AG20443 (cell line): Measurements from ENCODE around the gene PLB1.

ENCODE experiments used
- DNase-seq: peaks from one replicate; pipeline ENCODE4 v3.0.0; 2012; ENCODE audit warnings: low spot score, mixed read lengths

PLB1 gene

DNA sequence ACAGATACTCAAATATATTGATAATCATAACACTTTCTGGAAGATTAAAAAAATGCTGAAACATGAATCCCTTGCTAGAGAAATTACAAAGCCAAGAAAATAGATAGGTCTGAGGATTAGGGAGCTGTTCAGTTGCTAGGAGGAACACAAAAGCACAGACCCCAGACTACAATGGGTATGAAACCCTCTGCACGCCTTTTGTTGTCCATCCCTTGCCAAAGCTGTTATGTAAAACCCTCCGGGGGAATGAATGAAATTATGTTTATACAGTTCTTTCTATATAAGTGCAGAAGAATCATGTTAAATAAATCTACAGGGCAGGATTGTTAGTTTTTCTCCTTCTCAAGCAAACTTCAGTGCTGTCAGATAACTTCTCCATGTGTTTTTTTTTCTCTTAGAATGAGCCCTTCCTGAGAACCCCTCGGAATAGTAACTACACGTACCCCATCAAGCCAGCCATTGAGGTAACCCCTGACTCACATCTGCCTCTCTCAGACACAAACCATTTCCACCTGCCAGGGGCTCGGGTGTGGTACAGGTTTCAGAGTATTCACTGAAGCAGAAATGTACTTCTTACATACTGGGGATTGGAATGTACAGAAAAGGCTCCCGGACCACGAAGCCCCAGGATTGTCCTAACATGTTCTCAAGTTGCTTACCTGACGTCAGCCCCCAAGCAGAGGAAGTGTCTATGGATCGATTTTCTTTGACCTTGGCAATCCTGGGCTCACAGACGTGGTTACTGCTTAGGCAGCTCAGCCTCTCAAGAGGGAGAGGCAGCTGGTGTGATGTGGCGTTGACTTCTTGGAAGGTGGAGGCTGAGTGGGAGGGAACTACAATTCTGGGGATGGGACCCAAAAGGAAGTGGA lies 118.0 kb downstream of the PLB1 start:
- DNase-seq: no peak

DNA sequence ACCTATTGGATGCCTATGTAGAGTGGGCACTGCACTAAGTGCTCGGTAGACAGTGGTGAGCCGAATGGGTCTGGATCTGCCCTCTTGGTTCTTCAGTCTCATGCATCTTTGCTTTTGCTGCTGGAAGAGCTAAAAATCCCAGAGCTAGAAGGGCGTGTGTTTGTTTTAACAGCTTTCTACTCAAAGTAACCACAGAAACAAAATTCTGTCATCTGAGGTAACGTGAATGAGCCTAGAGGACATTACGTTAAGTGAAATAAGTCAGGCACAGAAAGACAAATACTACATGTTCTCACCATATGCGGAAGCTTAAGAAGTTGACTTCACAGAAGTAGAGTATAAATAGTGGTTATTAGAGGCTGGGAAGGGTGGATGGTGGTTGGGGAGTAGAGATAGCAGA lies 119.8 kb downstream of the PLB1 start:
- no peak for DNase-seq

DNA sequence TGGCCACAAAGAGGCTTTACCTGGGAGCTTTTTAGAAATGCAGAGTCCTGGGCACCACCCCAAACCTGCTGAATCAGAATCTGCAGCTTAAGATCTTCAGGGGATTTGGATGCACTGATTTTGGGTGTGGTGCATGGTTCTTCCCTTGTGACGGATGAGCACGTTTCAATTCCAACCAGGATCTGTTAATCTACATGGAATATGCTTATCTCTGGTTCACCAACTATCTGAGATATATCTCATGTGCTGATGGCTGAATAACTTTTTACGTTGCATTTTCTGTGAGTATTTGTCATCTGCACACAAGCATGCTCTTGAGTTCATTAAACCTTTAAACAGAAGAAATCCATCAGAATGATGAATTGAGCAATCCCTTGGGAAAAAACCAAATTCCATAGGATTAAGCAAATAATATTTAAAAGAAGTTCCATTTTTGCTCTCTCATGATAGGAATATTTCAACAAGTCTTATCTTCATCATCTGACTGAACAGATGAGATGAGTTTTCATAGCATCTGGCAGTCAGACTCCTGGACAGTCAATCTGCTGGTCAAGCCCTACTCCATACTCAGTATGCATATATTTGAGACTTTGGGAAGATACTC lies 120.6 kb downstream of the PLB1 start:
- DNase-seq: no peak

DNA sequence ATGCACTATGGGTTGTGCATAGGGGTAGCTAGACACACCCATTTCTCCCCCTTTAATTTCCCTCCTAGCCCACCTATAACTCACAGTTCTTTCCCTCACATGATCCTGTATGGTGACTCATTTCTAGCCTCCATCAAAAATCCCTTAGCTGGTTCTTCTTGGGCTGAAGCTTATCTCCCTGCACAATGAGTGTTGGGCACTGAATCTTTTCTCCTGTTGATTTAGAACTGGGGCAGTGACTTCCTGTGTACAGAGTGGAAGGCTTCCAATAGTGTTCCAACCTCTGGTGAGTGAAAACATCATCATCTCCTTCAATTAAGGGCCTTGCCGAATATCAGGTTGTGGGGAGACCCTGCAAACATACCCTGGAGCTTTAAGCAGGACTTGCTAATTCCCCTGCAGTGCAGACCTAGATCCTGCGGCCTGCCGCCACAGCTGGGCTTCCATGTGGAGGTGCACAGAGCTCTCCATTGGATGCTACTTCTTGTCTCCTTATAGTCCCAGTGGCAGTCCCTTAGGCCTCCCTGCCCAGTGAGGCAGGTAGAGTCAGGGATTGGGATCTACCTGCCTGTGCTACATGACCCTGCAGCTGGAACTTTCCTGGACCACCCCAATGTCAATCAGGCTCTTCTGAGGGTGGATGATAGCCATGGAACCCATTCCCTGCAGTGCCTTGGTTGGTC lies 121.8 kb downstream of the PLB1 start:
- DNase-seq: no peak

DNA sequence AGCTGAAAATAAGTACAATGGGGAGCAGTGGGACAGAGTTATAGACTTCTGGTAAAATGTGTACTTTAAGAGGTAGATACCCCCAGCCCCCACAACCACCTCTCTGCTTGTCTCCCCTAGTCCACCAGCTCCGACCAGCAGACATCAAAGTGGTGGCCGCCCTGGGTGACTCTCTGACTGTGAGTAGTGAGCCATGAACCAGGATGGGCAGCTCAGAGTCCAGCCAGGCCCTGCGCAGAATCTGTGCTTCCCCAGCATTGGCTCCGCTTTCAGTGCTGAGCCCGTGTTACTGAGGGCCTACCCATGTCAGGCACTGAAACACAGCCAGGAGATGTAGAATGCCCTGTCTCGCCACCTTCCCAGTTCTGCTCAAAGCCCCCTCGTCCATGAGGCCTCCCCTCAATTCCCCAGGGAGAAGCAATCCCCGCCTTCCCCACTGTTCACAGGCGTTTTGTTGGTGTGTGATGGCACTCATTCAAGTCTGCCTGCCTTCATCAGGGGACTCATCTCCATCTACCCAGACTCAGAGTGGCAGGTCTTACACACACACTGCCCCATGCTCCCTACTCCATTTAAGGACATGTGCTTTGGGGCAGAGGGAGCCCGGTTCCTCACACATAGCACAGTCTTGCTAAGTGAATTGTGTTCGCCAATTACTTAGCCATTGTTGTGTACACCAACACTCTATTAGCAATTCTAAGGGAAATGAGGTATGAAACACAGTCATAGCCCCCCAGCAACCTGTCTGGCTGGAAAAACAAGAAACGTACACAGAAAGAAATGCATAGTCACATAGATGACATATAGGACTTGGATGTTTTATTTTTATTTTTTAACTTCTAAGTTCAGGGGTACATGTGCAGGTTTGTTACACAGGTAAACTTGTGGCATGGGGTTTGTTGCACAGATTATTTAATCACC lies 122.6 kb downstream of the PLB1 start:
- no peak for DNase-seq

DNA sequence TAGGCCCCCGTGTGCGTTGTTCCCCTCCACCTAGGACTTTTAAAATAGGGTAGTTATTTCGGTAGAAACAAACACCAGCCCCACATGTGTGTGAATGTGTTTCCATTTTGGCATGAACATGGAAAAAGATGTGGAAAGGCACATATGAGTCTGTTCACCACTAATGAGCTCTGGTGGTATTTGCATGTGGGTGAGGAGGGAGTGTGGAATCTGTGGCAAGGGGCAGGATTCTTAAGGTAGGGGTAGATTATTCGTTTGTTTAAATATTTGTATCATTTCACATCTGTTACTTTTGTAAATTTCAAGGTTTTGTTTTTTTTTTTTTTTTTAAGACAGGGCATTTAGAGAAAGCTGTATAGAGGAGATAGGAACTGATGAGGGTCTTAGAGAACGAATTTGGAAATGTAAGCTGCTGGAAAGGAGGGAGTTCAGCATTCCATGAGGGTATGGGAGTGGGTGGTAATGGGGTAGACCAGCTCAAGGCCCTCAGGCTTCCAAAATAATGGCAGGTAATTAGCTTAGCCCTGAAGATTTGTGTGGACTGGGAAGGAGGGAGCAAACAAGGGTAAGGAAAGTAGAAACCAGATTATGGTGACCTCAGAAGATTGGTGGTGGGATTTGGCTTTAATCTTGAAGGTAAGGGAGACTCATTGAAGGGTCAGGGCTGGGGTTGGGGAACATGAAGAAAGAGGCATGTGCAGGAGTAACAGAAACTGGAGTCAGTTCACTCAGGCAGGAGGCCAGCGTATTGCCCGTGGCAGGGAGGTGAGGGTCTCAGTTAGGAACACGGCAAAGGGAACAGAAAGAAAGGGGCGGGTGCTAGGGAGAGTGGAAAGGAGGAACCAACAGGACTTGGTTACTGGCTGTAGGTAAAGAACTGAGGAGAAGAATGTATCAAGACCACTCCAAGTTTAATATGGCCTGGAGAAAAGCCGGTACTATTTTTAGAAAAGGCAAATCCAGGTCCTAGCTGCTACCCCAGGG lies 123.6 kb downstream of the PLB1 start:
- DNase-seq: no peak

DNA sequence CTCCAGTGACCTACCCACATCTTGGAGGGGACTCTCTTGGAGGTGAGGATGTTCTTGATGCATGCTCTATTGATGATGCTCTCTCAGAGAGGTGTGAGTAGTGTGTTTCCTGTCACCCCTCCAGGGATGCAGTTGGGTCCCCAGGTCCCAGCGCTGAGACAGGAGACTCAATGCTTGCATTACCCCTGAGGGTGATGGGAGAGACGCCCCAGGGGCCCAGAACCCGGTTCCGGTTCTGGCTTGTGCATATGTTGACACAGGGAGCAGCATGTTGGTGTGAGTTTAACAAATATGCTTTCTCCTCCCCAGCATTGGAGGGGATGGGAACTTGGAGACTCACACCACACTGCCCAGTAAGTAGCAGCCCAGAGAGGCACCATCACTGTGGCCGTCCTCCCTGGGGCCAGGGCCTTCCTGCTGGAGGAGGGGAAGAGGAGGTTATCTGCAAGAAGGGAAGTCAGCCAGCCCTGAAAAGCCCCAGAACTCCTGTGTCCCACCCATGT lies 124.5 kb downstream of the PLB1 start:
- no peak for DNase-seq

DNA sequence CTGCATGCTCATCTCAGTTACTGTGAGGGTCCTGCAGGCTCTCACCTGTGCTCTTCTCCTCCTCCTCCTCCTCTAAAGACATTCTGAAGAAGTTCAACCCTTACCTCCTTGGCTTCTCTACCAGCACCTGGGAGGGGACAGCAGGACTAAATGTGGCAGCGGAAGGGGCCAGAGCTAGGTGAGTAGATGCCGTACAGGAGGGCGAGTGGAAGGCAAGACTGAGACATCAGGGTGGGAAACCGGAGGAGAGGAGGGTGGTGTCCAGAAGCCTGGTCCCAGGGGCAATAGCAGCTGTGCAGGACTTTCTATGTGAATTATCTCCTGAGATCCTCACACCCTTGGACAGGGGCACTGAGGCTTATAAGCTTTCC lies 124.9 kb downstream of the PLB1 start:
- DNase-seq: no peak

DNA sequence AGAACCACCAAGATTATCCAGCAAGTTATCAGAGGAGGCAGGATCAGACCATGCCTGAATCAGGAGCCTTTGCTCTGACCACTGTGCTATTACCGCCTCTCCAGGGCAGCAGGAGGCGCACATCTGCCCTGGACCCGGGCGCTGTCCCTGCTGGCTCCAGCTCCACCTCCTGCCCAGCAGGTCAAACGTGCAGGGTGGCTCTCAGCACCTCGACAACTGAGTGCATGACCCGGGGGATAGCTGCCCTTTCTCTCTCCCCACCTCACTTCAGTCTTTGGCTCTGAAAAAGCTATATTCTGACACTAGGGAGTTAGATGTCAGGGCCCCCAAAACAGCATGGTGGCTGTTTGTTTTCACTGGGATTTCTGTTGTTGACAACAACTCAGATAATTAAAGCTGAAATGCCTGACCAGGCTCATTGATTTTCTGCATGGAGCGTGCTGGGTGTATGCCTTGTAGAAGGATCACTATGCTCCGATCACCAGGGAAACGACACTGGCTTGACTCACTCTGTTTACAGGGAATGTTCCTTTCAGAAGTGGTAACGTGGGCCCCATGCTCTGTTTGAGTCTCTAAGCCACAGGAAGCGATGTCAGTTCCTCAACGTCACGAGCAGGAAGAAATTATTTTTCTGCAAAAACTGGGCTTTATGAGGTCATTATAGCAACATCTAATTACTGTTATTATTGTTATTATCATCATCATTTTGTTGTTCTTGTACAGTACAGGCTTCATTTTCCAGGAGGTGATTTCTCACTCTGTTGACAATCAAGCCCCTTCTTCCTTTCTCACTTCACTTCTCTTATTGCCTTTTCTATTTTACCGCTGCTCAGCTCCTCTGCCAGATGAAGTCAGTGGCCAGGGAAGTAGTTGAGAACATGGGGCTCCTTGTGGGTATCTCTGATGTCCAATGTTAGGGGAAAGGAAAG lies 125.6 kb downstream of the PLB1 start:
- DNase-seq: peak; percentile 92

DNA sequence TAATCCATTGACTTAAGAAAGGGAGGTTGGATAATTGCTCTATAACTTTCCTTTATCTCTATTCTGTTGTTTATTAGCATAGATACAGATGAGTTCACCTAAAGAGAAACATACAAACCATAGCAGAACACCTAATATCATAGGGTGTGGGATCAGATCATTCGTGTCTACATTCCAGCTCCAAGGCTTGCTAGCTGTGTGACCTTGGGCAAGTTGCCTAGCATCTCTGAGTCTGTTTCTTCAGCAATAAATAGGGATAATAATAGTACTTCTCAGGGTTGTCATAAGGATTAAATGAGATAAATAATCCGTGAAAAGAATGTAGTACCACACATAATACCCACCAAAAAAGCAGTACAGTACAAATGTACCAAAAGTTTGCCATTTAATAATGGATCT lies 126.2 kb downstream of the PLB1 start:
- no peak for DNase-seq

DNA sequence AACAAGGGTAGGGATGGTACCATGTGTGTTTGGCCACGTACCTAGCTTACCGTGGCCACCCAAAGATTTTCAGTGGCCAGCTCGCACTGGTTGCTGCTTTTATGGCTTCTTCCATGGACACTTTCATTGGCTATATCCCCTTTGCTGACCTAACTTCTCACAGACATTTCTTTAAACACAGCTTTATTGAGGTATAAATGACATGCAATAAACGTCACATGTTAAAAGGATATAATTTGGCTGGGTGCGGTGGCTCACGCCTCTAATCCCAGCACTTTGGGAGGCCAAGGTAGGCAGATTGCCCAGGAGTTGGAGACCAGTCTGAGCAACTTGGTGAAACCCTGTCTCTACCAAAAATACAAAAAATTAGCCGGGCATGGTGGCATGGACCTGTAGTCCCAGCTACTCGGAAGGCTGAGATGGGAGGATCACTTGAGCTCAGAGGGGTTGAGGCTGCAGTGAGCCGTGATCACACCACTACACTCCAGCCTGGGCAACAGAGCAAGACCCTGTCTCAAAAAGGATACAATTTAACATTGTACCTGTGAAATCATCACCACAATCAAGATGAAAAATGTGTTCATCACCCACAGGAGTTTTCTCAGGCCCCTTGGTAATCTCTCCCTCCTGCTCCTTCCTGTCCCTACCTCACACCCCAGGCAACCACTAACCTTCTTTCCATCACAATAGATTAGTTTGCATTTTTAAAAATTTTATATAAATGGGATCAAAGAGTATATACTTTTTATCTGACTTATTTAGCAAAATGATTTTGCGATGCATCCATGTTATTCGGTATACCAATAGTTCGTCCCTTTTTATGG lies 127.9 kb downstream of the PLB1 start:
- no peak for DNase-seq

DNA sequence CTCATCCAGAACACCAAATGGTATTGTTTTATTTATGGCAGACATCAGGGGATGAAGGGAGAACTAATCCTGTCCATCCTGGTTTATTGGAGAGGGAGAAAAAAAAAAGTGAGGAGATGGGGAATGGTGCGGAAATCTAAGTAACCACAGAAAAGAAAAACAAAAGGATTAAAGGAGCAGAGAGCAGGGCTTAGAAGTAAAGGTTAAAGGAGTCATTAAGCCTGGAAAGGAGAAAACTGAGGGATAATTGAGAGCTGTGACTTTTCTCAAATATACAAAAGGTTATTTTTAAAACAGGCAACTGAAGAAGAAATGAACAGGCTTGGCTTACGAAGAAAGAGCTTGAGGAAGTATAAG lies 128.6 kb downstream of the PLB1 start:
- DNase-seq: no peak

DNA sequence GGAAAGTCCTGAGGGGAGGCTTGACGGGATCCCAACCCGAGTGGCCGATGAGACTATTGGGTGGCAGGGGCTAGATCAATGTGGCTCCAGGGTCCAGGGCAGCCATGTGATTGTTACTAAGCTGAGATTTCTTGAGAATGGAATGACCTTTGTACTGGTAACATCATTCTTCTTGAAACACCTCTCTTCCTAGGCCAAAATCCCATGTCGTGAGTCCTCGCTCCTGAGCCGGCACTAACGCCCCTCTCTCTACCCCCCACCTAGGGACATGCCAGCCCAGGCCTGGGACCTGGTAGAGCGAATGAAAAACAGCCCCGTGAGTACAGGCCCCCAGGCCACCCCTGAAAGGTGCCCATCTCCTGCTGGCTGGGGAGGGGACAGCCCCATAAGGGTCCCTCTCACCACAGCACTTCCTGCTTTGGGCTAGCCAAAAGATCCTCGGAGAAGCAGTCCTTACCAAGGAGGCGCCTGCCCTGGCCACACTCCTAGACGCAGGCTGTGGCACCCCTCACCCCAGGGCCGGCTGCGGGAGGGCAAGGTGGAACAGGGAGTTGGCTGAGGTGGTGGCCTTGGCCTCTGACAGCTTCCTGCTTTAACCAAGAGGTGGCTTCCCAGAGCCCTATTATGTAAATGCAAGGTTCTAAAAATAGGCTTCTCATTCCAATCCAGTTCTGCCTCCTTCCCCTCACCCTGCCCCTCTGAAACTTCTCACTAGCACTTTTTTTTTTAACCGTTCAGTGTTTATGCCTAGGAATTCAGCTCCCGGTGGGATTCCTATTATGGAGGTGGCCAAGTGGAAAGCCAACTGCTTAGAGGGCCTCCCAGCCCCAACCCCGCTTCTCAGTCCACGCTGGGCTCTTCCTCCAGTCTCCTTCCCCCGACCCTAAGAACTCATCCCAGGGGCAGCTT lies 129.2 kb downstream of the PLB1 start:
- DNase-seq: peak; percentile 56

DNA sequence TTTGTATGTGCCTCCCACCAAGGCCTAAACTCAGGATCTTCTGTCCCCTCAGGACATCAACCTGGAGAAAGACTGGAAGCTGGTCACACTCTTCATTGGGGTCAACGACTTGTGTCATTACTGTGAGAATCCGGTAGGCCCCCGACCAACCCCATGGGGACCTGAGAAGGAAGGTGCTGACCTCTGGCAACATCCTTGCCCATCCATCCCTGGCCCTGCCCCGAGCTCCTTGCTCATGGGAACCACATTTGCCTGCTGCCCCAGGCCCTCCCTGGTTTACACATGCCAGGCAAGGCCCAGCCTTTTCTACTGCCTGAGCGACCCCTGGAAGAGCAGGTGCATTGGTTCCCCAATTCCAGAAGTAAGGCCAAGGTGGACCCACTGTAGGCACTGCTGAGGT lies 130.5 kb downstream of the PLB1 start:
- no peak for DNase-seq

DNA sequence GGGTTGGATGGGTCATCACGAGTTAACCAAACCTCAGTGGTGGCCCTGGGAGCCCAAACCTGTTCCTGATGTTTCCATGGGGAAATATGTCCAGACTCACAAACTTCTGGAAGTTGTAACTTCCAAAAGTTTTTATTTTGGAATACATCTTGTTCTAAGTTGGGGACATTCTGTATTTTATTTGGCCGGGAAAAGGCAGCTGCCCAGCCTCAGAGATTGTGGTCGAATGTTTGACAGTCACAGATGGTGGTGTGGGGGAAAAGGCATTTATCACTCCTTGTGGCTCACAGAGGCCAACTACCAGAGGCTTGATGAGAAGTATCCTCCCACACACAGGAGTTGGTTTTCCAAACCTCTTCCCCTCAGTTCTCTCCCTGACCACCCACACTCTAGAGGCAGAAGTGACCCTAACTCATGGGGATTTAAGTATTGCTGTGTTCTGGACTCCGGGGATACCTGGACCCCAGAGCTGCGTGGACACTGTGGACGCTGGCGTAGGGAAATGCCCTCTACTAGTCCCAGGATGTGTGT lies 131.1 kb downstream of the PLB1 start:
- DNase-seq: peak; percentile 52

DNA sequence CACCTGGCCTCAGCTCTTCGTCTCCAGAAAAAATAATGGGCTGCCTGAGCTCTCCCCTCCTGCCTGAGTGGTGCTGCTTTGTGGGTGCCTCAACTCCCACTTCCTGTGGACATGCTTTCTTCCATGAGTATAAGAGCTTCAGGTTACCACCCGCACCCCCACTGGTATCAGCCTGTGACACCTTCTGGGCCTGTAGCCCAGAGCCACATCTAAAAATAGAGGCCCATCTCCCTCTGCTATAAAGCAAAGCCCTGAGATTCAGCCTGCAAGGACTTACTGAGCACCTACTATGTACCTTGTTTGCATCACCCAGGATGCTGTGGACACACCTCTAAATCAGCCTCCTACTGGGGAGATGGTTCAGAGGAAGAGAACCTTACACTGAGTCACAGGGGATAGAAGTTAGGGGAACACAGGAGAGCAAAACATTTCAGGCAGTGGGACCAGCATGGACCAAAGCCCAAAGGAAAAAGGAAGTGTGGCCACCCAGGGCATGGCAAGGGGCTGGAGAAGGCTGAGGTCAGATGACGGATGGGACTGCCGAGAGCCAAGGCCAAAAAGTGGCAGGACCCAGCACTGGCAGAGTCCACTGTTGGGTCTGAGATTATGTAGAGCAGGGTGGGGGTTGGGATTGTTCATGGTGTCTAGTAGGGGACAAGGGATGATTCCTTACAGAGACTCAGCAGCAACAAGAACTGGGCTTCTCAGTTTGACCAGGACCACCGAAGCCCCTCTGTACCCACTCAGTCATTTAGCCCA lies 132.0 kb downstream of the PLB1 start:
- no peak for DNase-seq

DNA sequence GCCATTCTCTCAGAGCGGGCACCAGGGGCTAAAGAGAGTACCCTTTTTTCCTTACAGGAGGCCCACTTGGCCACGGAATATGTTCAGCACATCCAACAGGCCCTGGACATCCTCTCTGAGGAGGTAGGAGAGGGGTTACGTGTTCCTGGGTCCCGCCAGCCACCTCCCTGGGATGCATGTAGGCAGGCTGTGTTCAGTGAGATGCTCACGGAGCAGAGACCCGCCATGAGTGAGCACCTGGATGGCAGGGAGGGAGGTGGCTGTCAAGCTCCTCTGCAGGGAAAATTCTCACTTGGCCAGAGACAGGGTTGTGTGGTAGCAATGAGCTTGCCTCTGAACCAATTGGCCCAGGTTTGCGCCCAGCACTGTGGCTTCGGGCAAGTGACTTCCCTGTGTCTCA lies 132.6 kb downstream of the PLB1 start:
- no peak for DNase-seq
